DOHH2 (cell line): ENCODE results near the gene GRB10.

Source experiments
- H3F3A ChIP-seq: fragments of 200-600 bp; sonication (generic), shearing (Covaris generic); 2 replicates; pipeline ENCODE4 v1.6.0; 2016; ENCODE audit warnings: antibody characterized with exemption, mild to moderate bottlenecking; ENCODE audit not compliant: control insufficient read depth, insufficient read depth
- H3K27ac ChIP-seq: fragments of 200-600 bp; sonication (generic); 2 replicates; pipeline ENCODE4 v1.5.1; 2014; ENCODE audit warnings: low read depth, mild to moderate bottlenecking, low read length, moderate library complexity
- H3K27me3 ChIP-seq: fragments of 200-600 bp; sonication (generic); 2 replicates; pipeline ENCODE4 v1.6.1; 2014; ENCODE audit warnings: mild to moderate bottlenecking, low read length, mixed read lengths; ENCODE audit not compliant: control insufficient read depth
- H3K36me3 ChIP-seq: fragments of 200-600 bp; sonication (generic); 2 replicates; pipeline ENCODE4 v1.6.1; 2014; ENCODE audit warnings: mild to moderate bottlenecking, low read length, moderate library complexity, mixed read lengths; ENCODE audit not compliant: control insufficient read depth
- H3K4me1 ChIP-seq: fragments of 200-600 bp; sonication (generic); 2 replicates; pipeline ENCODE4 v1.6.1; 2014; ENCODE audit warnings: mild to moderate bottlenecking, low read length, mixed read lengths; ENCODE audit not compliant: control insufficient read depth
- H3K4me2 ChIP-seq: fragments of 200-600 bp; sonication (generic); 2 replicates; pipeline ENCODE4 v1.6.0; 2014; ENCODE audit warnings: mild to moderate bottlenecking, low read length, moderate library complexity
- H3K4me3 ChIP-seq: fragments of 200-600 bp; sonication (generic); 2 replicates; pipeline ENCODE4 v1.5.1; 2014; ENCODE audit warnings: mild to moderate bottlenecking, low read length, mixed read lengths
- H3K79me2 ChIP-seq: fragments of 200-600 bp; sonication (generic); 2 replicates; pipeline ENCODE4 v1.6.1; 2014; ENCODE audit warnings: mild to moderate bottlenecking, low read length, mixed read lengths; ENCODE audit not compliant: control insufficient read depth
- H3K9me2 ChIP-seq: fragments of 200-600 bp; sonication (generic); replicated peaks from 2 replicates; pipeline ENCODE4 v1.6.1; 2014; ENCODE audit warnings: mild to moderate bottlenecking, low read length, mixed read lengths; ENCODE audit not compliant: control insufficient read depth
- H3K9me3 ChIP-seq: fragments of 200-600 bp; sonication (generic); 2 replicates; pipeline ENCODE4 v1.6.1; 2014; ENCODE audit warnings: antibody characterized with exemption, low read length, mixed read lengths; ENCODE audit not compliant: control insufficient read depth, insufficient read depth
- H4K20me1 ChIP-seq: fragments of 200-600 bp; sonication (generic); 2 replicates; pipeline ENCODE4 v1.6.0; 2014; ENCODE audit warnings: low read depth, mild to moderate bottlenecking, antibody characterized with exemption, low read length, moderate library complexity; ENCODE audit not compliant: control insufficient read depth, insufficient read depth
- EZH2phosphoT487 ChIP-seq: fragments of 200-600 bp; sonication (generic); IDR thresholded peaks from 2 replicates; pipeline ENCODE4 v1.6.1; 2017; ENCODE audit warnings: borderline replicate concordance, mild to moderate bottlenecking, antibody characterized with exemption, low read length, moderate library complexity, mixed read lengths
- TF ChIP-seq, protein P1 (sequence below): fragments of 200-600 bp; sonication (generic); IDR thresholded peaks from one replicate; pipeline ENCODE4 v1.5.1; 2014; ENCODE audit warnings: antibody characterized with exemption, mild to moderate bottlenecking, low read depth, low read length; ENCODE audit not compliant: poor library complexity, severe bottlenecking

GRB10 gene

GRCh38 chr7:50607524-50608125, 175.1 kb downstream of the GRB10 start:
- no peaks in the 10 kb centered on the region for H3K9me2 ChIP-seq
- no peak overlapping the region for H3K4me3 ChIP-seq
- H3K27me3 ChIP-seq, result peaks cover 9% of the 10 kb centered on the region
- no peaks in the 10 kb centered on the region for H3K9me3 ChIP-seq
- no peak for TF ChIP-seq EZH2phosphoT487
- TF ChIP-seq, protein P1, sequence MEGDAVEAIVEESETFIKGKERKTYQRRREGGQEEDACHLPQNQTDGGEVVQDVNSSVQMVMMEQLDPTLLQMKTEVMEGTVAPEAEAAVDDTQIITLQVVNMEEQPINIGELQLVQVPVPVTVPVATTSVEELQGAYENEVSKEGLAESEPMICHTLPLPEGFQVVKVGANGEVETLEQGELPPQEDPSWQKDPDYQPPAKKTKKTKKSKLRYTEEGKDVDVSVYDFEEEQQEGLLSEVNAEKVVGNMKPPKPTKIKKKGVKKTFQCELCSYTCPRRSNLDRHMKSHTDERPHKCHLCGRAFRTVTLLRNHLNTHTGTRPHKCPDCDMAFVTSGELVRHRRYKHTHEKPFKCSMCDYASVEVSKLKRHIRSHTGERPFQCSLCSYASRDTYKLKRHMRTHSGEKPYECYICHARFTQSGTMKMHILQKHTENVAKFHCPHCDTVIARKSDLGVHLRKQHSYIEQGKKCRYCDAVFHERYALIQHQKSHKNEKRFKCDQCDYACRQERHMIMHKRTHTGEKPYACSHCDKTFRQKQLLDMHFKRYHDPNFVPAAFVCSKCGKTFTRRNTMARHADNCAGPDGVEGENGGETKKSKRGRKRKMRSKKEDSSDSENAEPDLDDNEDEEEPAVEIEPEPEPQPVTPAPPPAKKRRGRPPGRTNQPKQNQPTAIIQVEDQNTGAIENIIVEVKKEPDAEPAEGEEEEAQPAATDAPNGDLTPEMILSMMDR, result no peak
- H3K4me2 ChIP-seq, result no peak overlapping the region
- no peaks in the 10 kb centered on the region for H3K4me1 ChIP-seq
- no peaks in the 10 kb centered on the region for H3K36me3 ChIP-seq
- H3K79me2 ChIP-seq, result no peaks in the 10 kb centered on the region
- H3F3A ChIP-seq, result no peaks in the 10 kb centered on the region
- no peaks in the 10 kb centered on the region for H4K20me1 ChIP-seq
- no peak overlapping the region for H3K27ac ChIP-seq

DNA sequence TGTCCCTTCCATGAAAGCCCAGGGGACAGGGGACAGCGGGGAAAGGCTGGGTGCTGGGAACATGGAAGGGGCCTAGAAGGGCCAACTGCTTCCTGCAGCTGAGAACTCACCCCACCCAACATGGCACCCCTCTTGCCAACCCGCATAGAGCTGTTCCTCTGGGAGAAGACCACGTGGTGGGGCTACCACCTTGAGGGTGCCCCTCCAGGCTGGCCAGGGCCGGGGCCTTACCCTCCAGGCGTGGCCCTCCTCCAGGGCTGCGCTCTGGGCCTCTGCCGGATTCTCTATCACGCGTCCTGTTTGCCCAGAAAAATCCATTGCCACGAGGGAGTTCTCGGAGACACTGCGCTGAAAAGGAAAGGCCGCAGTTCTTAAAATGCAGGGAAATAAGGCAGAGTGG, 177.6 kb downstream of the GRB10 start:
- no peak overlapping the region for H3K4me2 ChIP-seq
- no peak for TF ChIP-seq EZH2phosphoT487
- TF ChIP-seq, protein P1, result no peak
- H3K4me1 ChIP-seq, result no peaks in the 10 kb centered on the region
- H4K20me1 ChIP-seq, result no peaks in the 10 kb centered on the region
- H3K4me3 ChIP-seq, result no peak overlapping the region
- H3K9me3 ChIP-seq, result no peaks in the 10 kb centered on the region
- H3K27me3 ChIP-seq, result peaks cover 15% of the 10 kb centered on the region; the same call in 1 of the 2 replicates
- no peak overlapping the region for H3K27ac ChIP-seq
- no peaks in the 10 kb centered on the region for H3K36me3 ChIP-seq
- H3F3A ChIP-seq, result no peaks in the 10 kb centered on the region
- H3K79me2 ChIP-seq, result no peaks in the 10 kb centered on the region
- no peaks in the 10 kb centered on the region for H3K9me2 ChIP-seq

- no peaks in the 10 kb centered on the region for H3K9me3 ChIP-seq
- H3K27ac ChIP-seq, result no peak overlapping the region
Measured at GRCh38 chr7:50603287-50603686, 179.4 kb downstream of the GRB10 start.

More at GRCh38 chr7:50603287-50603686, 179.4 kb downstream of the GRB10 start:
- Histone ChIP-seq H3K36me3 (no peaks in the 10 kb centered on the region), H3K9me2 (no peaks in the 10 kb centered on the region), H3K79me2 (no peaks in the 10 kb centered on the region), H3F3A (no peaks in the 10 kb centered on the region), H3K27me3 (peaks cover 15% of the 10 kb centered on the region; the same call in 1 of the 2 replicates), H3K4me2 (no peak overlapping the region), H4K20me1 (no peaks in the 10 kb centered on the region), H3K4me1 (no peaks in the 10 kb centered on the region), H3K4me3 (no peak overlapping the region)
- TF ChIP-seq, protein P1, result no peak
- TF ChIP-seq EZH2phosphoT487, result no peak
